Cardiac septum (tissue), 1 donor: ENCODE measurements around the gene HRCT1. TPM values are rescaled to one million over a fixed set of nuclear protein-coding genes. Genes with fewer than 3 reads are reported as not detected.

Source experiments
- total RNA-seq: library from RNA; stranded (reverse); fragmentation: NEBNext Ultra II Directional; extraction: Animal tissue kit (Norgen Biotek cat#: 25700); gene quantifications from one replicate; pipeline ENCODE4 v1.2.1, GENCODE V29; 2021
- donor health status: DM: no; HTN: no; CAD: no.

Gene HRCT1
- total RNA-seq, 1 donor from 2014 or later, result 1.5 TPM

Other genes with a start within 250 kb of the HRCT1 start
- gene RMRP, start 248.2 kb upstream of the HRCT1 start, total RNA-seq, result 10,677 TPM
- 47.7 TPM for gene CCDC107, start 247.9 kb upstream of the HRCT1 start, total RNA-seq
- gene ARHGEF39, start 241.0 kb upstream of the HRCT1 start, total RNA-seq, result 0.48 TPM
- gene CA9, start 232.3 kb upstream of the HRCT1 start, total RNA-seq, result 0.48 TPM
- 690 TPM for gene TPM2, start 216.3 kb upstream of the HRCT1 start, total RNA-seq
- 291 TPM for gene TLN1, start 174.0 kb upstream of the HRCT1 start, total RNA-seq
- gene CREB3, start 173.5 kb upstream of the HRCT1 start, total RNA-seq, result 25.0 TPM
- gene GBA2, start 157.0 kb upstream of the HRCT1 start, total RNA-seq, result 98.6 TPM
- gene RGP1, start 156.9 kb upstream of the HRCT1 start, total RNA-seq, result 40.0 TPM
- gene MSMP, start 151.9 kb upstream of the HRCT1 start, total RNA-seq, result not detected
- 20.4 TPM for gene NPR2, start 114.6 kb upstream of the HRCT1 start, total RNA-seq
- gene SPAG8, start 93.9 kb upstream of the HRCT1 start, total RNA-seq, result 3.5 TPM
- gene HINT2, start 91.2 kb upstream of the HRCT1 start, total RNA-seq, result 57.6 TPM
- gene FAM221B, start 77.5 kb upstream of the HRCT1 start, total RNA-seq, result not detected
- gene TMEM8B, start 77.0 kb upstream of the HRCT1 start, total RNA-seq, result 22.0 TPM
- gene OR13J1, start 35.8 kb upstream of the HRCT1 start, total RNA-seq, result not detected
- 4.0 TPM for gene SPAAR, start 3.3 kb downstream of the HRCT1 start, total RNA-seq
- gene OR2S2, start 52.0 kb downstream of the HRCT1 start, total RNA-seq, result not detected
- 5.8 TPM for gene RECK, start 130.7 kb downstream of the HRCT1 start, total RNA-seq
- 6.6 TPM for gene GLIPR2, start 230.5 kb downstream of the HRCT1 start, total RNA-seq